Hematopoietic multipotent progenitor cell treated with erythropoietin and hydrocortisone succinate and interleukin-3 and kit ligand, for 17 days (in vitro differentiated cells): ENCODE measurements around the gene SCUBE1.
"Not testable (repeated sequence)": the region's sequence is repeated elsewhere in the genome, so short reads cannot be mapped to it uniquely, and the experiment has no call there.

Source experiments
- DNase-seq: peaks from one replicate; pipeline ENCODE4 v3.0.0-alpha.2; 2015; ENCODE audit warnings: low spot score

The SCUBE1 gene

GRCh38 chr22:43301866-43302265, 41.3 kb downstream of the SCUBE1 start:
- DNase-seq = no peak

- DNase-seq = no peak
These were observed 42.1 kb downstream of the SCUBE1 start for GRCh38 chr22:43300891-43301676.

DNA sequence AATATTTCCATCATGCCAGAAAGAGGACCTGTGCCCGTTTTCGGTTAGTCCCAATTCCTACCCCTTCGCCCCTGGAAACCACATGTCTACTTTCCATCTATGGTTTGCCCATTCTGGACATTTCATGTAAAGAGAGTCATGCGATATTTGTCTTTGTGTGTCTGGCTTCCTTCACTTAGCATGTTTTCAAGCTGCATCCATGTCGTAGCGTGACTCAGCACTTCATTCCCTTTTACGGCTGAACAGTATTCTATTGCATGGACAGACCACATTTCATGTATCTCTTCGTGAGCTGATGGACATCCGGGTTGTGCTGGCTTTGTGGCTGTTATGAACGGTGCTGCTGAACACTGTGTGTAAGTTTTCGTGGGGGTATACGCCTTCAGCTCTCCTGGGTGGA, 43.4 kb downstream of the SCUBE1 start:
- DNase-seq = no peak

DNA sequence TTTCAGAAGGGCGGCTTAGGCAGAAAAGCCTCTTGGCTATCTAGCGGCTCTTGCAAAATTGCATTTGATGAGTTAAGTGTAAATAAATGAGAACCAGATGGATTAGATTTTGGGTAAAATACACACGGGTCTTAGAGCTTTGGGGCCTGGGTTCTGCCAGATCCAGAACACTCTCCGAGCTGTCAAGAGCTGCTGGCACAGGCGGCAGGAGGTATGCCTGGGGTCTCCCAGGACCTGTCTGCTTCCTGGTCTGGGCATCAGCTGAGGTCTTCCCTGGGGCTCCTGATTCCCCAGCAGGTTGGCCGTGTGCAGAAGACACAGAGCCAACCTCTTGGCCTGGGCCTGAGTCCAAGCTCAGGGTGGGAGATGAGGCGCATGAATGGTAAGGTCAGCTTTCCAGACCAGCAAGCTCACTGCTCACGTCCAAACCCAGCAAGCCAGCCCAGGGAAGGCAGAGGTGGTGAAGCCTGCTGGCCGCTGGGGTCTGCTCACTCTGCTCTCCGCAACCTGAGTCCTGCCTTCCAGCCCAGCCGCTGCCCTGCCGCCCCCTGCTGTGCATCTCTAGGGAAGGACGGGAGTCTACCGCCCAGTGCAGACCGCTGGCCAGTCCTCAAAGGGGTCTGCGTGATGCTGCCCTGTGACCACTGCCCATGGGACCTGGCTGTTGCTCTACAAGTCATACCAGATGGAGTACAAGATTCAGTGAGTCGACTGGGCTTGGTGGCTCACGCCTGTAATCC, 44.9 kb downstream of the SCUBE1 start:
- DNase-seq = no peak

- DNase-seq = no peak
These were observed 45.7 kb downstream of the SCUBE1 start for GRCh38 chr22:43297270-43298061.

- no peak for DNase-seq
These were observed 46.8 kb downstream of the SCUBE1 start for GRCh38 chr22:43296276-43296902.

GRCh38 chr22:43295660-43296059, 47.5 kb downstream of the SCUBE1 start:
- DNase-seq = no peak

DNA sequence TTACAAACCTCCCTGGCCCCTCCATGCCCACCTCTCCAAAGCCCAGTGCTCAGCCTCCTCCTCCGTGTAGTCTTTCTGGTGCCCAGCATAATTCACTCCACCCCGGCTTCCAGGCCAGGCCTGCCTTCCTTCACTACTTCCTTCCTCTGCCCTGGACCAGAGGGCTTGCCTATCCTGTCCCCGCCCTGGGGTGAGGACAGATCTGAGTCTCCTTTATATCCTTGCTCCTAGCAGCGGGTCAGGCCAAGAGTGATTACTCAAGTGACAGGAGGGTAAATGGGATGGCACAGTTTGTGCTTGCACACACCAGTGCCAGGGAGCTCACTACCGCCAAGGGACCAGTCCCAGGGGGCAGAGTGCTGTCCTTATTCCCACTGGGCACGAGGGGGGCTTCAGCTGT, 48.0 kb downstream of the SCUBE1 start:
- no peak for DNase-seq

- peak; percentile 59 for DNase-seq
These were observed 49.3 kb downstream of the SCUBE1 start for GRCh38 chr22:43293655-43294392.

DNA sequence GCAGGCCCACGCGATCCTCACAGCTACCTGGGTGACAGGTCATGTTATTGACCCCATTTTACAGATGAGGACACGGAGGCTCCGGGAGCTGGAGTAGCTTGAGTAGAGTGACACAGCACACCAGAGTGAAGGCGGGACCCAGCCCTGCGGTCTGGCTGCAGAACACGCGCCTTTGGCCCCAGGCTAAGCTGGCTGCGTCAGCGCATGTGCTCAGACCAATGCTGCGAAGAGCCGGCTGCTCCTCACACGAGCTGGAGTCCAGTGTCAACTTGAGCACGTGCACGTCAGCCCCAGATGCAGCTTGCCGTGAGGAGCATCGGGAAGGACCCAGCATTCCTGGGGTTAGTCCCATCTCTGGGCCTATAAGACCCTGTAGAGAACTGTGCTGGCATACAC, 49.9 kb downstream of the SCUBE1 start:
- DNase-seq = no peak

GRCh38 chr22:43292630-43293018, 50.5 kb downstream of the SCUBE1 start:
- DNase-seq = no peak

- no peak for DNase-seq
These were observed 51.8 kb downstream of the SCUBE1 start for GRCh38 chr22:43291381-43291780.

DNA sequence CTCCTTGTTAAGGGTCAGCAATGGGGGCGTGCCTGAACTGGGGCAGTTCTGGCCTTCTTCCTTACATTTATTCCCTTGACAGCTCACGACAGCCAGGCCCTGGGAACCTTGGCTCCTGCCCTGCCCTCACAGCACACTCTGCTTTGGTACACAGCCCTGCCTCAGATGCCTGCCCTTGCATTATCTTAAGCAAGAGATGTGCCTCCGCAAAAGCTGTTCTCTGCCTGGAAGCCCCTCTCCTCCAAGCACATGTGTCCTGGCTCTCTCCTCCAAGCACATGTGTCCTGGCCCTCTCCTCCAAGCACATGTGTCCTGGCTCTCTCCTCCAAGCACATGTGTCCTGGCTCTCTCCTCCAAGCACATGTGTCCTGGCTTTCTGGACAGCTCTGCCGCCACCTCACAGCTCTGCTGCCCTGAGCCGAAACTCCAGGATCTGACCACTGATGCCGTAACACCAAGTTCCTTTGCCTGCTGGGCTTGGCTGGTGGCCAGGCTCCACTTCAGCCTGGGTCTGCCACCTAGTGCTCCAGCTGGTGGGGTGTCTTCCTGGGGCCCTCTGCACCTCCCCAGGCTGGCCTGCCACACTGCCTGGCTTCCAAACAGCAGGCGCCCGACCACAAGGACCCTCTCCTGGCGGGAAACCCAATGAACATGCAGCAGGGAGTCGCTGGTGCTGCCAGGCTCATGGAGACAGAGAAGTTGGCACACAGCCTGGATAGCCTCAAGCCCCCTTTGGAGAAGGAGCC, 53.0 kb downstream of the SCUBE1 start:
- no peak for DNase-seq

- no peak for DNase-seq
These were observed 53.6 kb downstream of the SCUBE1 start for GRCh38 chr22:43289531-43289963.

GRCh38 chr22:43288807-43289420, 54.3 kb downstream of the SCUBE1 start:
- no peak for DNase-seq

DNA sequence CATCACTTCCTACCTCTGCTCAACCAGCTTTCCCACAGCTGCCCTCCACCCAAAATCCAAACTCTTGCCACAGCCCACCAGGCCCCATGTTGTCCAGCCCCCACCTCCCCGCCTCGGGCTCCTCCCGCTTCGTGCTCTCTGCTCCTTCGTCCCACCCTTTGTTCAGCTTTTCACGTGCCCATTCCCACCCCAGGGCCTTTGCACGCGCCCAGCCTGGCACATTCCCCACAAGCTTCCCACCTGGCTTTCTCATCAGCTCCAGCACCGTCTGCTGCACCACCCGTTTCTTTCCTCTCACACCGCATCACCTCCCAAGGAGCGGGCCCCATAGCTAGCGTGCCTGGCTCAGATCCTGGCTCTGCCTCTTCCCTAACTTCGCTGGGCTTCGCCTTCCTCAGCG, 54.8 kb downstream of the SCUBE1 start:
- DNase-seq = no peak

DNA sequence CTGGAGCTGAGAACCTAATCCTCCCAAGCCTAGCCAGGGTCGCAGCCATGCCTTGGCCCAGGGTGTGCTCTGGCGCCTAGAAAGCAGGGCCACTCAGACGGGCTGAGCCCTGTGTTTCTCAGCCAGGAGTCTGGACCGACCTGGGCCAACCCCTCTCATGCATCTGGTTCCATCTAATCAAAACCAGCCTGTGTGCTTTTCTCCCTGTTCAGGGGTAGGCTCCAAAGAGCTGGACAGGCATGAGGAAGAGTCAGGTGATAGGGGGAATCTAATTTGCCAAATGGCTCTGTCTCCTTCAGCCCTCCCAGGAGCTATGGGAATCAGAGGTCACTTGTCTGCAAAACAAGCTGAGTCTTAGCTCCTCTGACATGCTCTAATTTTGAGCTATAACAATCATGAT, 55.7 kb downstream of the SCUBE1 start:
- no peak for DNase-seq

DNA sequence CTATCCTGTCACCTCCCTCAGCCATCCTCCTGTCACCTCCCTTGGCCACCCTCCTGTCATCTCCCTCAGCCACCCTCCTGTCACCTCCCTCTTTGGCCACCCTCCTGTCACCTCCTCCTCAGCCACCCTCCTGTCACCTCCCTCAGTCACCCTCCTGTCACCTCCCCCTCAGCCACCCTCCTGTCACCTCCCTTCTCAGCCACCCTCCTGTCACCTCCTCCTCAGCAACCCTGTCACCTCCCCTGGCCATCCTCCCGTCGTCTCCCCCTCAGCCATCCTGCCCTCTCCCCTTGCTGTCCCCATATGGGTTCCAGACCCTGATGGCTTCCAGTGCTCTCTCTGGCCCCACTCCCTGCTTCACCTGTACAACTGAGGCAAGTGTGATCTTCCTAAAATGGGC, 61.8 kb downstream of the SCUBE1 start:
- DNase-seq = no peak

DNA sequence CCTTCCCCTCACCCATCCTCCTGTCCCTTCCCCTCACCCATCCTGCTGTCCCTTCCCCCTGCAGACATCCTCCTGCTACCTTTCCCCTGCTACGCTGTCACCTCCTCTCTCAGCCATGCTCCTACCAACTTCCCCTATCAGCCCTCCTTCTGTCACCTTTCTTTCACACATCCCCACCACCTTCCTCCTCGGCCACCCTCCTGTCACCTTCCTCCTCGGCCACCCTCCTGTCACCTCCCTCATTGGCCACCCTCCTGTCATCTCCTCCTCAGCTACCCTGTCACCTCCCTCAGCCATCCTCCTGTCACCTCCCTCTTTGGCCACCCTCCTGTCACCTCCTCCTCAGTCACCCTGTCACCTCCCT, 62.7 kb downstream of the SCUBE1 start:
- not testable (repeated sequence) for DNase-seq

DNA sequence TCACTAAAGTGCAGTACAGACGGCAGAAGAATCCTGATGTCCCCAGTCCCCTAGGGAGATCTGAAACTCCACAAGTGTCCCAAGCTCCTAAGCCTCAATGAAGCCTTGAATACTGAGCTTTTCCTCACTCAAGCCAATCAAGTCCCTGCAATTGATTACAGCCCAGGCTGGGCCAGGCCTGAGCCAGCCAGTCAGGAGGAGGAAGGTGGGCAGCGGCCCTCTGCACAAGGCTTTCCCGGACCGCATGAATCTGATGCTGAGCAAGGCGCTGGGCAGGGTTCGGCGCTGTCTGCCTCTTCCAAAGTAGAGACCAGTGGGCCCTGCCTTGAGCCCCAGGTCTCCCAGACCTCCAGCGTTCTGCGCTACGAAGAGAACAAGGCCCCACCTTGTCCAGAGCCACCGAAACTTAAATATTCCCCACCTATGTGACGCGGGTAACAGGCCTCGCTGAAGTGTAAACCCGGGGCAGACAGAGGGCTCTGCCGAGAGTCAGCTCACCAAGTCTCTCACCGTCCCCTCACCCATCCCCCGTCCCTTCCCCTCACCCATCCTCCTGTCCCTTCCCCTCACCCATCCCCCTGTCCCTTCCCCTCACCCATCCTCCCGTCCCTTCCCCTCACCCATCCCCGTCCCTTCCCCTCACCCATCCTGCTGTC, 63.2 kb downstream of the SCUBE1 start:
- no peak for DNase-seq
